Loucy (cell line): ENCODE data around the gene GRM7.

ENCODE experiments used
- H2AFZ ChIP-seq: fragments of 200-600 bp; sonication (generic); 2 replicates; pipeline ENCODE4 v1.6.0; 2016; ENCODE audit warnings: antibody characterized with exemption, mild to moderate bottlenecking, low read length, moderate library complexity
- H3F3A ChIP-seq: fragments of 200-600 bp; 2 replicates; pipeline ENCODE4 v1.6.0; 2016; ENCODE audit warnings: antibody characterized with exemption, low read depth, mild to moderate bottlenecking
- H3K27me3 ChIP-seq: fragments of 200-600 bp; sonication (generic); 2 replicates; pipeline ENCODE4 v1.6.1; 2014; ENCODE audit warnings: low read length, mild to moderate bottlenecking; ENCODE audit not compliant: insufficient read depth, poor library complexity, severe bottlenecking
- H3K36me3 ChIP-seq: fragments of 200-600 bp; sonication (generic); 2 replicates; pipeline ENCODE4 v1.6.1; 2016; ENCODE audit warnings: low read length; ENCODE audit not compliant: insufficient read depth
- H3K4me1 ChIP-seq: fragments of 200-600 bp; sonication (generic); 2 replicates; pipeline ENCODE4 v1.5.1; 2014; ENCODE audit warnings: low read length, mild to moderate bottlenecking; ENCODE audit not compliant: insufficient read depth, poor library complexity, severe bottlenecking
- H3K4me2 ChIP-seq: fragments of 200-600 bp; sonication (generic); 2 replicates; pipeline ENCODE4 v1.6.0; 2014; ENCODE audit warnings: antibody characterized with exemption, low read length, low read depth, mild to moderate bottlenecking; ENCODE audit not compliant: poor library complexity, severe bottlenecking
- H3K4me3 ChIP-seq: fragments of 200-600 bp; sonication (generic); 2 replicates; pipeline ENCODE4 v1.5.1; 2014; ENCODE audit warnings: low read length, mild to moderate bottlenecking, mixed read lengths; ENCODE audit not compliant: poor library complexity, severe bottlenecking
- H3K79me2 ChIP-seq: fragments of 200-600 bp; sonication (generic); 2 replicates; pipeline ENCODE4 v1.6.1; 2014; ENCODE audit warnings: low read length; ENCODE audit not compliant: insufficient read depth
- H3K9ac ChIP-seq: fragments of 200-600 bp; sonication (generic); 2 replicates; pipeline ENCODE4 v1.6.0; 2014; ENCODE audit warnings: mild to moderate bottlenecking, low read depth, low read length, moderate library complexity; ENCODE audit not compliant: poor library complexity, severe bottlenecking
- H3K9me2 ChIP-seq: fragments of 200-600 bp; sonication (generic); replicated peaks from 2 replicates; pipeline ENCODE4 v1.6.1; 2016; ENCODE audit warnings: low read depth, low read length, mixed read lengths
- H3K9me3 ChIP-seq: fragments of 200-600 bp; sonication (generic); 2 replicates; pipeline ENCODE4 v1.6.1; 2014; ENCODE audit warnings: mild to moderate bottlenecking, antibody characterized with exemption, low read length, low read depth; ENCODE audit not compliant: insufficient read depth
- H4K20me1 ChIP-seq: fragments of 200-600 bp; sonication (generic); 2 replicates; pipeline ENCODE4 v1.6.0; 2014; ENCODE audit warnings: antibody characterized with exemption, low read length, mild to moderate bottlenecking; ENCODE audit not compliant: insufficient read depth, poor library complexity, severe bottlenecking
- CTCF ChIP-seq: fragments of 200-600 bp; sonication (generic); conservative IDR thresholded peaks from 2 replicates; pipeline ENCODE4 v1.5.1; 2014; ENCODE audit warnings: mild to moderate bottlenecking, antibody characterized with exemption, low read length
- EZH2phosphoT487 ChIP-seq: fragments of 200-600 bp; IDR thresholded peaks from 2 replicates; pipeline ENCODE4 v1.6.1; 2018; ENCODE audit warnings: antibody characterized with exemption, mild to moderate bottlenecking, moderate library complexity, borderline replicate concordance

The GRM7 gene

GRCh38 chr3:7241584-7242302 lies 380.8 kb downstream of the GRM7 start:
- Histone ChIP-seq H3K27me3 (no peaks in the 10 kb centered on the region), H4K20me1 (no peaks in the 10 kb centered on the region), H3K4me2 (no peak overlapping the region), H3K4me1 (no peaks in the 10 kb centered on the region), H3K9me2 (no peaks in the 10 kb centered on the region), H3F3A (no peaks in the 10 kb centered on the region), H2AFZ (no peak overlapping the region), H3K36me3 (no peaks in the 10 kb centered on the region), H3K9me3 (no peaks in the 10 kb centered on the region), H3K79me2 (no peaks in the 10 kb centered on the region), H3K4me3 (no peak overlapping the region), H3K9ac (no peak overlapping the region)
- TF ChIP-seq CTCF (no peak), EZH2phosphoT487 (no peak)

- H4K20me1 ChIP-seq, result no peaks in the 10 kb centered on the region
- H3K79me2 ChIP-seq, result no peaks in the 10 kb centered on the region
- H3F3A ChIP-seq, result no peaks in the 10 kb centered on the region
- no peaks in the 10 kb centered on the region for H3K27me3 ChIP-seq
- H3K4me1 ChIP-seq, result no peaks in the 10 kb centered on the region
- H2AFZ ChIP-seq, result no peak overlapping the region
- no peak overlapping the region for H3K4me2 ChIP-seq
- no peaks in the 10 kb centered on the region for H3K9me3 ChIP-seq
- H3K9ac ChIP-seq, result no peak overlapping the region
- TF ChIP-seq EZH2phosphoT487 (no peak), CTCF (no peak)
- no peak overlapping the region for H3K4me3 ChIP-seq
- H3K36me3 ChIP-seq, result no peaks in the 10 kb centered on the region
- no peaks in the 10 kb centered on the region for H3K9me2 ChIP-seq
Measured at GRCh38 chr3:7242303-7242635, 381.4 kb downstream of the GRM7 start.

GRCh38 chr3:7249493-7250076 lies 388.7 kb downstream of the GRM7 start:
- Histone ChIP-seq H3F3A (no peaks in the 10 kb centered on the region), H3K9me2 (no peaks in the 10 kb centered on the region), H3K9me3 (no peaks in the 10 kb centered on the region), H2AFZ (no peak overlapping the region), H3K36me3 (no peaks in the 10 kb centered on the region), H3K79me2 (no peaks in the 10 kb centered on the region), H3K4me2 (no peak overlapping the region), H4K20me1 (no peaks in the 10 kb centered on the region), H3K27me3 (no peaks in the 10 kb centered on the region), H3K4me1 (peaks cover 4% of the 10 kb centered on the region), H3K9ac (no peak overlapping the region), H3K4me3 (no peak overlapping the region)
- TF ChIP-seq EZH2phosphoT487 (no peak), CTCF (no peak)
